GM19372 (cell line): Measurements from ENCODE around the gene UBE3C.
"Not testable (repeated sequence)": the region's sequence is repeated elsewhere in the genome, so short reads cannot be mapped to it uniquely, and the experiment has no call there.

Source experiments
- ATAC-seq: cut with Tn5 transposase; IDR thresholded peaks from one replicate; pipeline ENCODE4 v1.9.1; 2021; ENCODE audit warnings: mild to moderate bottlenecking, low read depth, moderate library complexity; ENCODE audit not compliant: unreplicated experiment

UBE3C gene

GRCh38 chr7:157233677-157234076, 95.0 kb downstream of the UBE3C start:
- no peak for ATAC-seq

GRCh38 chr7:157234271-157234670, 95.5 kb downstream of the UBE3C start:
- no peak for ATAC-seq

- ATAC-seq: no peak
Measured at GRCh38 chr7:157235357-157236333, 96.9 kb downstream of the UBE3C start.

GRCh38 chr7:157238087-157238486, 99.4 kb downstream of the UBE3C start:
- no peak for ATAC-seq

GRCh38 chr7:157239571-157240270, 101.0 kb downstream of the UBE3C start:
- ATAC-seq: no peak

- ATAC-seq: no peak
Measured at GRCh38 chr7:157241631-157242030, 102.9 kb downstream of the UBE3C start.

GRCh38 chr7:157244516-157245294, 106.0 kb downstream of the UBE3C start:
- no peak for ATAC-seq

- ATAC-seq: no peak
Measured at GRCh38 chr7:157246052-157246451, 107.3 kb downstream of the UBE3C start.

GRCh38 chr7:157248659-157249058, 109.9 kb downstream of the UBE3C start:
- no peak for ATAC-seq

GRCh38 chr7:157250605-157251228, 112.0 kb downstream of the UBE3C start:
- no peak for ATAC-seq

GRCh38 chr7:157251817-157252216, 113.1 kb downstream of the UBE3C start:
- ATAC-seq: not testable (repeated sequence)

GRCh38 chr7:157253850-157254249, 115.1 kb downstream of the UBE3C start:
- no peak for ATAC-seq

- not testable (repeated sequence) for ATAC-seq
Measured at GRCh38 chr7:157254781-157255180, 116.1 kb downstream of the UBE3C start.

GRCh38 chr7:157255201-157255606, 116.5 kb downstream of the UBE3C start:
- ATAC-seq: no peak

GRCh38 chr7:157263156-157263555, 124.4 kb downstream of the UBE3C start:
- no peak for ATAC-seq

- no peak for ATAC-seq
Measured at GRCh38 chr7:157265051-157265450, 126.3 kb downstream of the UBE3C start.

GRCh38 chr7:157266272-157266671, 127.5 kb downstream of the UBE3C start:
- ATAC-seq: no peak

GRCh38 chr7:157267516-157267915, 128.8 kb downstream of the UBE3C start:
- no peak for ATAC-seq

- ATAC-seq: no peak
Measured at GRCh38 chr7:157267956-157268355, 129.2 kb downstream of the UBE3C start.

- no peak for ATAC-seq
Measured at GRCh38 chr7:157268540-157268939, 129.8 kb downstream of the UBE3C start.
